HepG2 (cell line): Measurements from ENCODE around the gene CENPW. TPM values are rescaled to one million over a fixed set of nuclear protein-coding genes. Genes with fewer than 3 reads are reported as not detected.

Experiments
- ATAC-seq: fragments of 200-7000 bp; cut with Tn5 transposase; 3 replicates; pipeline ENCODE4 v1.9.1; 2020; ENCODE audit warnings: mild to moderate bottlenecking, moderate library complexity
- BruUV-seq: library from RNA; stranded (reverse); fragments of 400-500 nt; replicated peaks from 2 replicates; lab custom pipeline; 2021; lab: Mats Ljungman, UMichigan
- CTCF ChIA-PET: fragments of 300-600 bp; formaldehyde crosslinking; extraction: SDS; loops from one replicate; lab custom pipeline; 2021; ENCODE audit warnings: low total read pairs, inconsistent platforms, low intra/inter-chr PET ratio; lab: Yijun Ruan, JAX
- POLR2A ChIA-PET: fragments of 350-600 bp; sonication (Branson Sonifier 250); formaldehyde crosslinking; loops from one replicate; lab custom pipeline; 2020; ENCODE audit warnings: antibody characterized with exemption, inconsistent platforms; lab: Yijun Ruan, JAX
- DNase-seq: peaks from one replicate; pipeline ENCODE4 v3.0.0-alpha.2; 2015; ENCODE audit warnings: low spot score
- FAIRE-seq: peaks from 3 replicates; lab custom pipeline; 2011; peaks lifted over from hg19 to GRCh38; lab: Jason Lieb, UNC
- H2AFZ ChIP-seq: one replicate; pipeline ENCODE4 v1.6.1; 2011; ENCODE audit warnings: low read length, inconsistent platforms
- H3K27ac ChIP-seq: fragments of 300-600 bp; 3 replicates; pipeline ENCODE4 v1.8.0; 2011; ENCODE audit warnings: mixed run types, mild to moderate bottlenecking, mixed read lengths, low read length, inconsistent platforms; ENCODE audit not compliant: insufficient read depth; ENCODE audit errors: extremely low read length
- H3K27me3 ChIP-seq, 2 experiments: fragments of 200-600 bp in 1 of 2; 2 replicates in 1 of 2; 3 replicates in 1 of 2; pipeline versions ENCODE4 v1.6.0 to v1.8.0; 2011; ENCODE audit warnings: low read length in 2 of 2, mild to moderate bottlenecking in 2 of 2, moderate library complexity in 2 of 2, inconsistent platforms in 1 of 2; ENCODE audit not compliant: insufficient read depth in 2 of 2, control insufficient read depth in 1 of 2
- H3K36me3 ChIP-seq, 2 experiments: fragments of 200-600 bp in 1 of 2; replicated peaks in 1 of 2; 2 replicates in 1 of 2; 3 replicates in 1 of 2; pipeline versions ENCODE4 v1.5.1 to v1.8.0; 2011; ENCODE audit warnings: low read length in 2 of 2, inconsistent platforms in 1 of 2; ENCODE audit not compliant: insufficient read depth in 2 of 2, control insufficient read depth in 1 of 2
- H3K4me1 ChIP-seq: 2 replicates; pipeline ENCODE4 v1.5.1; 2012; ENCODE audit warnings: low read length, inconsistent platforms; ENCODE audit not compliant: insufficient read depth
- H3K4me2 ChIP-seq: 2 replicates; pipeline ENCODE4 v1.6.0; 2011; ENCODE audit warnings: low read depth, low read length, inconsistent platforms
- H3K4me3 ChIP-seq, 3 experiments: fragments of 200-600 bp in 1 of 3; sonication (generic), shearing (Covaris generic) in 1 of 3; replicated peaks in 1 of 3; 2 replicates each; pipeline ENCODE4 v1.5.1; 2011 to 2016; ENCODE audit warnings: low read length in 3 of 3, inconsistent platforms in 2 of 3, low read depth in 2 of 3, mild to moderate bottlenecking in 2 of 3, control low read depth in 1 of 3, mixed read lengths in 1 of 3; ENCODE audit not compliant: insufficient read depth in 1 of 3
- H3K79me2 ChIP-seq: one replicate; pipeline ENCODE4 v1.6.1; 2011; ENCODE audit warnings: low read length, inconsistent platforms; ENCODE audit not compliant: insufficient read depth
- H3K9ac ChIP-seq: 2 replicates; pipeline ENCODE4 v1.6.0; 2011; ENCODE audit warnings: mild to moderate bottlenecking, low read depth, low read length, inconsistent platforms; ENCODE audit not compliant: insufficient read depth
- H3K9me3 ChIP-seq: 2 replicates; pipeline ENCODE4 v1.5.1; 2012; ENCODE audit warnings: mild to moderate bottlenecking, low read length
- H4K20me1 ChIP-seq: 2 replicates; pipeline ENCODE4 v1.6.0; 2011; ENCODE audit warnings: inconsistent platforms, mild to moderate bottlenecking, low read length, moderate library complexity; ENCODE audit not compliant: insufficient read depth
- CCDC6 ChIP-seq: sonication (generic); formaldehyde crosslinking; IDR thresholded peaks from 2 replicates; pipeline ENCODE4 v1.8.1; 2022; ENCODE audit warnings: mild to moderate bottlenecking, missing genetic modification reagents, moderate library complexity
- DZIP1 ChIP-seq: sonication (generic); formaldehyde crosslinking; IDR thresholded peaks from 2 replicates; pipeline ENCODE4 v1.5.0; 2020; ENCODE audit warnings: mild to moderate bottlenecking, missing genetic modification reagents
- GATAD2A ChIP-seq: IDR thresholded peaks from 2 replicates; pipeline ENCODE4 v1.6.1; 2016
- HOXA5 ChIP-seq: sonication (generic); formaldehyde crosslinking; IDR thresholded peaks from 2 replicates; pipeline ENCODE4 v1.4.0; 2020; ENCODE audit warnings: missing genetic modification reagents
- KAT2B ChIP-seq: fragments of 150-350 bp; IDR thresholded peaks from 2 replicates; pipeline ENCODE4 v1.6.1; 2014; ENCODE audit warnings: low read depth, low read length, borderline replicate concordance
- NFE2L2 ChIP-seq: fragments of 150-350 bp; IDR thresholded peaks from 2 replicates; pipeline ENCODE4 v1.6.1; 2014; ENCODE audit warnings: low read length
- PRDM4 ChIP-seq: sonication (generic); formaldehyde crosslinking; IDR thresholded peaks from 2 replicates; pipeline ENCODE4 v1.9.0; 2021; ENCODE audit warnings: missing genetic modification reagents, borderline replicate concordance
- SSRP1 ChIP-seq: IDR thresholded peaks from 2 replicates; pipeline ENCODE4 v1.6.1; 2016; ENCODE audit warnings: control low read depth
- UBTF ChIP-seq: sonication (generic); formaldehyde crosslinking; IDR thresholded peaks from 2 replicates; pipeline ENCODE4 v1.4.0; 2020; ENCODE audit warnings: mild to moderate bottlenecking, missing genetic modification reagents
- ZFP37 ChIP-seq: sonication (generic); formaldehyde crosslinking; IDR thresholded peaks from 2 replicates; pipeline ENCODE4 v1.4.0; 2020; ENCODE audit warnings: missing genetic modification reagents, borderline replicate concordance
- ZNF101 ChIP-seq: sonication (generic); formaldehyde crosslinking; IDR thresholded peaks from 2 replicates; pipeline ENCODE4 v1.4.0; 2020; ENCODE audit warnings: mild to moderate bottlenecking, low read depth, missing genetic modification reagents, borderline replicate concordance
- ZNF143 ChIP-seq: sonication (generic); formaldehyde crosslinking; IDR thresholded peaks from 2 replicates; pipeline ENCODE4 v1.4.0; 2020; ENCODE audit warnings: missing genetic modification reagents
- ZNF24 ChIP-seq: fragments of 450-650 bp; IDR thresholded peaks from 2 replicates; pipeline ENCODE4 v1.6.1; 2017; ENCODE audit warnings: antibody characterized with exemption, mild to moderate bottlenecking
- ZNF570 ChIP-seq: sonication (generic); formaldehyde crosslinking; IDR thresholded peaks from 2 replicates; pipeline ENCODE4 v1.4.0; 2020; ENCODE audit warnings: mild to moderate bottlenecking, missing genetic modification reagents, borderline replicate concordance
- ZNF781 ChIP-seq: sonication (generic); formaldehyde crosslinking; IDR thresholded peaks from 2 replicates; pipeline ENCODE4 v1.5.1; 2020; ENCODE audit warnings: borderline replicate concordance, mild to moderate bottlenecking, missing genetic modification reagents; ENCODE audit errors: not compliant biosample characterization
- ZSCAN31 ChIP-seq: sonication (generic); formaldehyde crosslinking; IDR thresholded peaks from 2 replicates; pipeline ENCODE4 v1.5.0; 2020; ENCODE audit warnings: low read depth, mild to moderate bottlenecking, missing genetic modification reagents
- WGBS: methylation state at CpG from one replicate; pipeline ENCODE4 v1.1.6; 2017; ENCODE audit warnings: low lambda C conversion rate; 5-methylcytosine and 5-hydroxymethylcytosine counted together
- in situ Hi-C: cut with HindIII; loops from 2 replicates; pipeline ENCODE4 v1.10.0; 2017; ENCODE audit warnings: low pct_unique_long_range_greater_than_20kb; ENCODE audit not compliant: extremely low pct_ligation_motif_present
- intact Hi-C: fragments of 100-400 bp; cut with micrococcal nuclease; formaldehyde crosslinking; loops from one replicate; pipeline ENCODE4 v1.10.0; 2022; ENCODE audit not compliant: unreplicated experiment
- polyA plus RNA-seq, 8 experiments: library from polyadenylated mRNA; depleted of rRNA in 3 of 8; stranded (reverse) in 7 of 8; unstranded in 1 of 8; fragments of >200 nt; fragmentation: Illumina TruSeq in 4 of 8; extraction: Trizol in 4 of 8; gene quantifications; 2 replicates each; pipeline versions ENCODE4 v1.2.1 to v1.2.3, GENCODE V29; 2011 to 2016; ENCODE audit warnings: low read depth in 4 of 8, missing spikeins in 1 of 8, mixed read lengths in 1 of 8; ENCODE audit not compliant: insufficient read depth in 1 of 8
- total RNA-seq, 5 experiments: library from RNA; depleted of rRNA; stranded (reverse); fragments of >200 nt; fragmentation: Illumina TruSeq; extraction: Trizol; gene quantifications; 2 replicates each; pipeline ENCODE4 v1.2.3, GENCODE V29; 2016; ENCODE audit warnings: low read depth in 1 of 5
- TF ChIP-seq, protein P1 (sequence below): sonication (generic); formaldehyde crosslinking; IDR thresholded peaks from 2 replicates; pipeline ENCODE4 v1.5.1; 2020; ENCODE audit warnings: missing genetic modification reagents, mild to moderate bottlenecking, borderline replicate concordance

CENPW gene
- total and polyA plus RNA-seq, 2 of the 13 experiments (the other 11 are each of a cell fraction or from before 2014, with no cell fraction given) = 8.6 to 94.7 TPM

GRCh38 chr6:126300126-126300525, 39.8 kb upstream of the CENPW start:
- Histone ChIP-seq H3K36me3 (no peaks in the 10 kb centered on the region), H3K79me2 (no peaks in the 10 kb centered on the region), H3K4me2 (no peak overlapping the region), H3K4me1 (no peaks in the 10 kb centered on the region), H2AFZ (no peak overlapping the region), H3K27me3 (no peaks in the 10 kb centered on the region), H3K9me3 (no peaks in the 10 kb centered on the region), H3K9ac (no peak overlapping the region), H3K27ac (no peak overlapping the region), H3K4me3 (no peak overlapping the region), H4K20me1 (no peaks in the 10 kb centered on the region)
- ChIA-PET POLR2A (no interaction called here), CTCF (no interaction called here)
- 33% methylated on average over 3 of the region's 3 CpGs for WGBS
- ATAC-seq = no peak
- no peak for FAIRE-seq
- in situ Hi-C loops (no loop called here), intact Hi-C loops (no loop called here)
- DNase-seq = no peak
- no TSS peak for BruUV-seq
- no peak for TF ChIP-seq ZNF781 (CRISPR knock-in tag)
- no peak for TF ChIP-seq ZNF570 (CRISPR knock-in tag)
- no peak for TF ChIP-seq NFE2L2
- TF ChIP-seq ZNF24 = no peak
- TF ChIP-seq ZSCAN31 (CRISPR knock-in tag) = no peak
- TF ChIP-seq DZIP1 (CRISPR knock-in tag) = no peak
- no peak for TF ChIP-seq ZFP37
- TF ChIP-seq SSRP1 (CRISPR knock-in tag) = no peak
- TF ChIP-seq, protein P1, sequence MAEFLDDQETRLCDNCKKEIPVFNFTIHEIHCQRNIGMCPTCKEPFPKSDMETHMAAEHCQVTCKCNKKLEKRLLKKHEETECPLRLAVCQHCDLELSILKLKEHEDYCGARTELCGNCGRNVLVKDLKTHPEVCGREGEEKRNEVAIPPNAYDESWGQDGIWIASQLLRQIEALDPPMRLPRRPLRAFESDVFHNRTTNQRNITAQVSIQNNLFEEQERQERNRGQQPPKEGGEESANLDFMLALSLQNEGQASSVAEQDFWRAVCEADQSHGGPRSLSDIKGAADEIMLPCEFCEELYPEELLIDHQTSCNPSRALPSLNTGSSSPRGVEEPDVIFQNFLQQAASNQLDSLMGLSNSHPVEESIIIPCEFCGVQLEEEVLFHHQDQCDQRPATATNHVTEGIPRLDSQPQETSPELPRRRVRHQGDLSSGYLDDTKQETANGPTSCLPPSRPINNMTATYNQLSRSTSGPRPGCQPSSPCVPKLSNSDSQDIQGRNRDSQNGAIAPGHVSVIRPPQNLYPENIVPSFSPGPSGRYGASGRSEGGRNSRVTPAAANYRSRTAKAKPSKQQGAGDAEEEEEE = no peak
- TF ChIP-seq UBTF = no peak
- TF ChIP-seq ZNF143 (CRISPR knock-in tag) = no peak
- TF ChIP-seq HOXA5 (CRISPR knock-in tag) = no peak
- no peak for TF ChIP-seq CCDC6
- TF ChIP-seq KAT2B = no peak
- TF ChIP-seq PRDM4 (CRISPR knock-in tag) = no peak
- no peak for TF ChIP-seq ZNF101 (CRISPR knock-in tag)
- TF ChIP-seq GATAD2A (CRISPR knock-in tag) = no peak
